ENCODE measurements around the gene TMEM91. TPM values are rescaled to one million over a fixed set of nuclear protein-coding genes. Genes with fewer than 3 reads are reported as not detected.

TMEM91 gene
- polyA plus RNA-seq, 1 donor (not counting 4 experiments of a cell fraction or from before 2014, with no cell fraction given) = 6.3 TPM

- peaks cover 27% of the 10 kb centered on the region for H3K4me1 ChIP-seq (ENCODE audit: control insufficient read depth, extremely low read depth, insufficient read depth, low read length)
- H2AFZ ChIP-seq (ENCODE audit: control insufficient read depth, low read length) = no peak overlapping the region
- peaks cover 2% of the 10 kb centered on the region for H3K79me2 ChIP-seq (ENCODE audit: control insufficient read depth, insufficient read depth, low read length)
- H3K9ac ChIP-seq (ENCODE audit: control insufficient read depth, extremely low read depth, insufficient read depth, low read length) = peak overlapping the region; percentile 74
- no peaks in the 10 kb centered on the region for H3K9me3 ChIP-seq (ENCODE audit: control insufficient read depth, low read depth, low read length)
- dilution Hi-C loops (cut with MboI; ENCODE audit: extremely low pct_ligation_motif_present, low sequenced_read_pairs) = no loop called here
- no peaks in the 10 kb centered on the region for H3K27me3 ChIP-seq (ENCODE audit: control insufficient read depth, extremely low read depth, insufficient read depth, low read length)
- peaks cover 5% of the 10 kb centered on the region for H4K20me1 ChIP-seq (ENCODE audit: control insufficient read depth, extremely low read depth, insufficient read depth, low read length)
- H3K4me3 ChIP-seq (ENCODE audit: control insufficient read depth in 2 of 3, extremely low read depth in 1 of 3, insufficient read depth in 2 of 3, low read depth in 1 of 3, low read length in 3 of 3) = peak overlapping the region in 1 of 3 experiments; percentile 13
- no peaks in the 10 kb centered on the region for H3K9me1 ChIP-seq (ENCODE audit: control insufficient read depth, extremely low read depth, insufficient read depth, low read length)
- FAIRE-seq (peak; percentile 62), DNase-seq (ENCODE audit: low read depth, low spot score) (peak; percentile 61)
- H3K36me3 ChIP-seq (ENCODE audit: control insufficient read depth in 2 of 2, extremely low read depth in 1 of 2, insufficient read depth in 2 of 2, low read length in 2 of 2) = peaks cover 10 to 12% of the 10 kb centered on the region in 2 experiments
- peak overlapping the region; percentile 72 for H3K27ac ChIP-seq (ENCODE audit: control insufficient read depth, insufficient read depth, low read length)
- TF ChIP-seq CTCF (optimal IDR thresholded peaks at IDR 0.05 in 1 of 3, IDR thresholded peaks at IDR 0.05 in 1 of 3, conservative IDR thresholded peaks at IDR 0.05 in 1 of 3; ENCODE audit: extremely low read depth in 1 of 3, insufficient read depth in 2 of 3, low read length in 3 of 3) (peak in 1 of 3 experiments; percentile 0), EZH2 (IDR thresholded peaks at IDR 0.05; ENCODE audit: low read length) (no peak)
- H3K4me2 ChIP-seq (ENCODE audit: control insufficient read depth, extremely low read depth, insufficient read depth, low read depth, low read length) = peak overlapping the region; percentile 72
Measured at GRCh38 chr19:41327576-41328156, 48.7 kb upstream of the TMEM91 start.

- H3K4me3 ChIP-seq (ENCODE audit: control insufficient read depth in 2 of 3, extremely low read depth in 1 of 3, insufficient read depth in 2 of 3, low read depth in 1 of 3, low read length in 3 of 3) = no peak overlapping the region
- H3K79me2 ChIP-seq (ENCODE audit: control insufficient read depth, insufficient read depth, low read length) = peaks cover 2% of the 10 kb centered on the region
- dilution Hi-C loops (cut with MboI; ENCODE audit: extremely low pct_ligation_motif_present, low sequenced_read_pairs) = no loop called here
- H3K9me3 ChIP-seq (ENCODE audit: control insufficient read depth, low read depth, low read length) = no peaks in the 10 kb centered on the region
- no peak for FAIRE-seq
- no peak overlapping the region for H2AFZ ChIP-seq (ENCODE audit: control insufficient read depth, low read length)
- no peaks in the 10 kb centered on the region for H3K9me1 ChIP-seq (ENCODE audit: control insufficient read depth, extremely low read depth, insufficient read depth, low read length)
- TF ChIP-seq CTCF (optimal IDR thresholded peaks at IDR 0.05 in 1 of 3, IDR thresholded peaks at IDR 0.05 in 1 of 3, conservative IDR thresholded peaks at IDR 0.05 in 1 of 3; ENCODE audit: extremely low read depth in 1 of 3, insufficient read depth in 2 of 3, low read length in 3 of 3) (no peak), EZH2 (IDR thresholded peaks at IDR 0.05; ENCODE audit: low read length) (no peak)
- H3K9ac ChIP-seq (ENCODE audit: control insufficient read depth, extremely low read depth, insufficient read depth, low read length) = peak overlapping the region; percentile 74
- H3K27ac ChIP-seq (ENCODE audit: control insufficient read depth, insufficient read depth, low read length) = peak overlapping the region; percentile 72
- H3K27me3 ChIP-seq (ENCODE audit: control insufficient read depth, extremely low read depth, insufficient read depth, low read length) = no peaks in the 10 kb centered on the region
- no peak for DNase-seq (ENCODE audit: low read depth, low spot score)
- peaks cover 12% of the 10 kb centered on the region in 2 experiments for H3K36me3 ChIP-seq (ENCODE audit: control insufficient read depth in 2 of 2, extremely low read depth in 1 of 2, insufficient read depth in 2 of 2, low read length in 2 of 2)
- H4K20me1 ChIP-seq (ENCODE audit: control insufficient read depth, extremely low read depth, insufficient read depth, low read length) = peaks cover 3% of the 10 kb centered on the region
- peak overlapping the region; percentile 72 for H3K4me2 ChIP-seq (ENCODE audit: control insufficient read depth, extremely low read depth, insufficient read depth, low read depth, low read length)
- H3K4me1 ChIP-seq (ENCODE audit: control insufficient read depth, extremely low read depth, insufficient read depth, low read length) = peaks cover 27% of the 10 kb centered on the region
Measured at GRCh38 chr19:41328157-41328841, 48.0 kb upstream of the TMEM91 start.

Data from keratinocyte (primary cell).